Suppressor macrophage (primary cell): Measurements from ENCODE around the gene AJM1.
"Not testable (repeated sequence)": the region's sequence is repeated elsewhere in the genome, so short reads cannot be mapped to it uniquely, and the experiment has no call there.

Experiments
- DNase-seq, 4 experiments: peaks; one replicate each; pipeline ENCODE4 v3.0.0-alpha.2; 2020 to 2022
- total RNA-seq, 17 experiments: gene quantifications; one replicate each; lab custom pipeline; 2026; ENCODE audit warnings: mixed read lengths in 6 of 17, inconsistent platforms in 3 of 17; lab: John Stamatoyannopoulos, UW

AJM1 gene
- 0.21 to 3.4 (median 0.79) reads per million in 17 experiments for total RNA-seq

- peak; percentile 82 to 89 (median 84) for DNase-seq
These were observed at the start of gene AJM1 for GRCh38 chr9:136842380-136842948. TSS of gene AJM1 (plus strand) at chr9:136842478. CDS start at chr9:136844415, 1,937 bp downstream.

GRCh38 chr9:136793086-136793946 is 49.0 kb upstream of the AJM1 start:
- peak in 1 of 4 experiments; percentile 13 for DNase-seq

- no peak for DNase-seq
These were observed 47.8 kb upstream of the AJM1 start for GRCh38 chr9:136794281-136794999.

DNA sequence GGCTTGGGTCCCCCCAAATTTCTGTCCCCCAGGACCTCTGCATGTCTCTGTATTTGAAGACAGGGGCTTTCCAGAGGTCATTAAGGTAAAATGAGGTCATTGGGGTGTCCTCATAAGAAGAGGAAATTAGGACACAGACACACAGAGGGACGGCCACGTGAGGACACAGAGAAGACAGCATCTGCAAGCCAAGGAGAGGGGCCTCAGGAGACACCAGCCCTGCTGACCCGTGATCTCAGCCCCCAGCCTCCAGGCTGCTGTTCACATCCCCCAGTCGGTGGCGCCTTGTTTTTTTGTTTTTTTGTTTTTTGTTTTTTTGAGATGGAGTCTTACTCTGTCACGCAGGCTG is 47.3 kb upstream of the AJM1 start:
- DNase-seq: peak; percentile 37 to 60 (median 58)

DNA sequence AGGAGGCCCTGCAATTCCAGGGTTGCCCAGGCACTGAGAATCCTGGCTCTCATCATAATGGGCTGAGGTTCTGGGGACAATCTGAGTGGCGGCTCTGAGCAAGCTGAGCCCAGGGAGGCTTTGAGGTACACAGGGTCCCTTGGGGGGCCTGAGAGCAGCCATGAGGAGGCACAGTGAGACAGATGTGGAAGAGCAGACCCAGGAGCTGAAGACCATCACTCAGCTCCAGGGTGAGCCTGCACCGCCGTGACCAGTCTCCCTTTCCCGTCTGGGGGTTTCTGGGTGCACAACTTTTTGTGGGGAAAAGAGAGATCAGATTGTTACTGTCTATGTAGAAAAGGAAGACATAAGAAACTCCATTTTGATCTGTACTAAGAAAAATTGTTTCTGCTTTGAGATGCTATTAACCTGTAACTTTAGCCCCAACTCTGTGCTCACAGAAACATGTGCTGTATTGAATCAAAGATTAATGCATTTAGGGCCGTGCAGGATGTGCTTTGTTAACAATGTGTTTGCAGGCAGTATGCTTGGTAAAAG is 46.0 kb upstream of the AJM1 start, which contains the start of gene CCDC183:
Gene CCDC183 (plus strand): TSS at position 101 of the 537 bp plus-strand sequence. CDS start 60 bp downstream, at position 161.
- no peak for DNase-seq

DNA sequence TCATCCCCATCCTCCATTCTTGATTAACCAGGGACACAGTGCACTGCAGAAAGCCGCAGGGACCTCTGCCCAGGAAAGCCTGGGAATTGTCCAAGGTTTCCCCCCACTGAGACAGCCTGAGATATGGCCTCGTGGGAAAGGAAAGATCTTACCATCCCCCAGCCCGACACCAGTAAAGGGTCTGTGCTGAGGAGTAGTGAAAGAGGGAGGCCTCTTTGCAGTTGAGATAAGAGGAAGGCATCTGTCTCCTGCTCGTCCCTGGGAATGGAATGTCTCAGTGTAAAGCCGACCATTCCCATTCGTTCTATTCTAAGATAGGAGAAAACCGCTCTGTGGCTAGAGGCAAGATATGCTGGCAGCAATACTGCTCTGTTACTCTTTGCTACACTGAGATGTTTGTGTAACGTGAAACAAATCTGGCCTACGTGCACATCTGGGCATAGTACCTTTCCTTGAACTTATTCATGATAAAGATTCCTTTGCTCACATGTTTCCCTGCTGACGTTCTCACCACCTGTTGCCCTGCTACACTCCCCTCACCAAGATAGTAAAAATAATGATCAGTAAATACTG is 45.4 kb upstream of the AJM1 start:
- DNase-seq: not testable (repeated sequence)

DNA sequence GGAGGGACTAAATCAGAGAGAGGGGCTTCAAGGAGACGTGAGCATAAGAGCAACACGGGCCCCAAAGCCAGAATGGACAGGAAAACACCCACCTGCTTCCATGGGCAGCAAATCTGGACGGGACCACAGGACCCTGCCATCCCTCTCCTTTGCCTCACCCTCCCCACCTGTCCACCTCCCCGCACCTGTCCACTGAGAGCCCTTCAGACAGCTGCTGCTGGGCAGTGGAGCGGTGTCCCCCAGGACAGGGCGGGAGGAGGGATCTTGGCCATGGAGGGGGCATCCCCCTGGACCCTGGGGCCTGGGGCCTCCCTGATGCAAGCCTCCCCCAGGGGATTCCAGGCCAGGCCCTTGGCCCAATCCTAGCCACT is 43.6 kb upstream of the AJM1 start:
- DNase-seq: no peak

- peak in 1 of 4 experiments; percentile 31 for DNase-seq
These were observed 43.0 kb upstream of the AJM1 start for GRCh38 chr9:136799079-136799853.

DNA sequence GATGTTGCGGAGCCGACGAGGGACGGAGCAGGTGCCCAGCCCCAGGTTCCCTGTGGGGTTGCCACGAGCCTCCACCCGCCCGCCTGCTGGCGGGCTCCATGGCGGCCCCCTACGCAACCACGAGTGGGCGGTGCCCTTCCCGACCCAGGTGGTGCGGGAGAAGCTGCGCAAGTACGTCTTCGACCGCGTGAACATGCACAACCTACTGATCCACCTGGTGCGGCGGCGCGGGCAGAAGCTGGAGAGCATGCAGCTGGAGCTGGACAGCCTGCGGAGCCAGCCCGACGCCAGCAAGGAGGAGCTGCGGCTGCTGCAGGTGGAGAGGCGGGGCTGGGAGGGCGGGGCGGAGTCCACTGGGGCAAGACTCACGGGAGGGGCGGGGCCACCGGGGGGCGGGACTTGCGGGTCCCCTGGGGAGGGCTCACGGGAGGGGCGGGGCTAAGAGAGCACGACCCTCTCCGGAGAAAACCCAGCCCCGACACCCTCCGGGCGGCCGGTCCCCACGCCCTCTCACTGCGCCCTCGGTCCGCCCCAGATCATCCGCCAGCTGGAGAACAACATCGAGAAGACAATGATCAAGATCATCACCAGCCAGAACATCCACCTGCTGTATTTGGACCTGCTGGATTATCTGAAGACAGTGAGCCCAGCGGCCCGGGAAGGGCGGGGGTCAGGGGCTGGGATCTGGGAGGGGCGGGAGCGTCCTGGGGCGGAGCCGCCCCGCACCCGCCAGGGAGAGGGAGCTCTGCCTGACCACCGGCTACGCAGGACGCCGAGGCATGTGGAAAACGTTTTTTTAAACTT is 42.2 kb upstream of the AJM1 start:
- peak; percentile 30 to 79 (median 53) for DNase-seq

GRCh38 chr9:136802321-136802720 is 40.0 kb upstream of the AJM1 start:
- no peak for DNase-seq

DNA sequence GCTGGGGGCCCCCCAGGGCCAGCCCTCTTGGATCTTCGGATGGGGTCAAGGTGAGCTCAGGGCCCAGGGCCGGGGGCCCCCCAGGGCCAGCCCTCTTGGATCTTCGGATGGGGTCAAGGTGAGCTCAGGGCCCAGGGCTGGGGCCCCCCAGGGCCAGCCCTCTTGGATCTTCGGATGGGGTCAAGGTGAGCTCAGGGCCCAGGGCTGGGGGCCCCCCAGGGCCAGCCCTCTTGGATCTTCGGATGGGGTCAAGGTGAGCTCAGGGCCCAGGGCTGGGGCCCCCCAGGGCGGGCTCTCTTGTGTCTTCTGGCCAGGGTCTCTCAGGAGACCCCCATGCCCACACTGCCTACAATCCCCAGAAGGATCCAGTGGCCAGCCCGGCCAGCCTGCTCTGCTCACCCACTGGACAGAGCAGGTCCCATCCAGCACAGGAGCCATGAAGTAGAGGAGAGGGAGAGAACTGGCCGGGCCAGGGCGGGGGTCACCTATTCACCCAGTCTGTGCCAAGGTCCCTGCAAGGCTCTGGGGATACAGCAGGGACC is 39.2 kb upstream of the AJM1 start:
- DNase-seq: not testable (repeated sequence)

DNA sequence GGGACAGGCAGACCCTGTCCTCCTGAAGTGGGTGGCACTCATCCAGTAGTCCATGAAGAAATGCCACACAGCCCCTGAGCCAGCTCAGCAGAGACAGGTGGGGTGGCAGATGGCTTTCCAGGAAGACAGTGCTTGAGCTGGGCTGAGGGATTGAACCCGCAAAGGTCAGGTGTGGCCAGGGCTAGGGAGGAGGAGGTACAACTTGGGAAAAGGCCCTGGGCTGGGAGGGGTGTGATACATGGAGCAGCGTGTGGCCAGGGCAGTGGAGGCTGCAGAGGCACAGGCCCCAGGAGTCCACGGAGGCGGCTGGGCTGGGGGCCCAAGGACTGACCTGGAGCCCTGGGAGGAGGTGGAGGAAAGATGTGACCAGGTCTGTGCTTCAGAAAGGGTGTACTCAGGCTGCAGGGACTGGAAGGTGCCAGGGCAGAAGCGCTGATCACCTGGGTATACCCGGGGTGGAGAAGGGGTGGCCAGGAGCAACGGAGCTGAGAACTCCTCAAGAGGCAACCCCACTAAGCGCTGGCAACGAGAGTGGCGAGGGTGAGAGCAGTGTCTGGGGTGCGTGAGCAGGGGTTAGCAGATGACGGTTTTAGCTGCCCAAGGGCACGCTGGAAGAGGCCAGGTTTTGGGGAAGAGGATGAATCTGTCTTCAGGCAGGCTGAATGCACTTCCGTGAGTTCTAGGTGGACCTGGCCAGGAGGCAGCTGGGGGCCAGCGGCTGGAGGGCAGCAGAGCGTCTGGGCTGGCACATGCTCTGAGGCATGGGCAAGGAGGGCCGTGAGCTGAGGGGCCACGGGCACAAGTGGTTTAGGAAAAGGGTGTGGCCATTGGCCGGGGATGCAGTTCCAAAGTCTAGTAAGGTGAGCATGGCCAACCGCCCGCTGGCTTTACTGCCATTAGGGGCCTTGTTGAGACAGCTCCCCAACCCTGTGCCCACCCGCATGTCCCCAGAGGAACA is 38.4 kb upstream of the AJM1 start:
- DNase-seq: no peak

DNA sequence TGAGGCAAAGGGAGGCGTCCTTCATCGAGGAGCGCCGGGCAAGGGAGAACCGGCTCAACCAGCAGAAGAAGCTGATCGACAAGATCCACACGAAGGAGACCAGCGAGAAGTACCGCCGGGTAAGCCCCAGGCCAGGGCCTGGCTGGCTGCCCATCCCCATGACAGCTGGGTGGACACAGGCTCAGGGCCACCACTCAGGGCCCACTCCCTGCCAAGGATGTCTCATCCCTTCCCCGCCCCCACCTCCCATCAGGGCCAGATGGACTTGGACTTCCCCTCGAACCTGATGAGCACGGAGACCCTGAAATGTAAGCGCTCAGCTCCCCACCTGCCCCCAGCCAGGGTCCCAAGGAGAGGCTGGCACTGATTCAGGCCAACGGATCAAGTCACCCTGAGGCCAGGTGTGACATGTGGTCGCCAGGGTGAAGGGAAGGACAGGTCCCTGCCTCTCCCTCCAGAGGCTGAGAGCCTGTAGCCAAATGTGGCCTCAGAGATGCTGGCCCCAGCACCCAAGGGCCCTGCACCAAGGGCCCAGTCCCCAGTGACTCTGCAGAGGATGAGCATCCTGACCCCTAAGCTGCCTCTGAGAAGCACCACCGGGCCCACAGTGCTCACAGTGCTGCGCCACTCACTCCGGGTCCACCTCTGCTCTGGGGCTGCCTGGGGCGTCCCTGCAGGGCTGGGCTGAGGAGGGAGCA is 37.6 kb upstream of the AJM1 start:
- no peak for DNase-seq

GRCh38 chr9:136805207-136805740 is 37.0 kb upstream of the AJM1 start:
- no peak for DNase-seq

DNA sequence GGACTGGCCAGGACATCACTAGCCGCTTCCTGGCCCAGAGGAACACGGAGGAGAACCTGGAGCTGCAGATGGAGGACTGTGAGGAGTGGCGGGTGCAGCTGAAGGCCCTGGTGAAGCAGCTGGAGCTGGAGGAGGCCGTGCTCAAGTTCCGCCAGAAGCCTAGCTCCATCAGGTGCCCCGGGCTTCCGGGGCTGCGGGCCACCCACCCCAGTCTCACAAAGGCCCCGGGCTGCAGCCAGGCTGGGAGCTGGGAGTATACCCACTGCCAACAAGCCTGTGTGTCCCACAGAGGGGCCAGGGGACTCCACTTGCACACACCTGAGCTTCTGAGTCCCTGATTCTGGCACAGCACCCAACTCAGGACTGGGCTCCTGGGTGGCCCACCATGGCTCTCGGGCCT is 36.2 kb upstream of the AJM1 start:
- no peak for DNase-seq

DNA sequence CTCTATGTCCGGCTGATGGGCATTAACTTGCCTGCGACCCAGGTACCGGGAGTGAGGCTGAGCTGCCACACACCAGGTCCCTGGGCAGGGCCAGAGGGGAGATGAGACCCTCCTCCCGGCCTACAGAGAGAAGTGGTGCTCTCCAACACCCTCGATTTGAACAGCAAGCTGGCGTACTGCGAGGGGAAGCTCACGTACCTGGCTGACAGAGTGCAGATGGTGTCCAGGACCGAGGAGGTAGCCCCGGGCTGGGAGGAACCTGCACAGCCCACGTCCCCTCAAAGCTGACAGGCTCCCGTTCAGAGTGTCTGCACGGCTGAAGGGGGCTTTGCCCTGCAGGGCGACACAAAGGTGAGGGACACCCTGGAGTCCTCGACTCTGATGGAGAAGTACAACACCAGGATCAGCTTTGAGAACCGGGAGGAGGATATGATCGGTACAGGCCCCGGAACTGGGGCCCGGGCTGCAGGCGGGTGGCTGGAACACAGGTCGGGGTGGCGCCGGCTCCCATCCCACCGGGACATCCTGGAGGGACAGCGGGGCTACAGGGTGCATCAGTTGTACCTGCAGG is 35.6 kb upstream of the AJM1 start:
- no peak for DNase-seq

- DNase-seq: peak; percentile 85 to 95 (median 92)
These were observed 34.8 kb upstream of the AJM1 start, which contains the start of gene RABL6 for GRCh38 chr9:136807281-136808074. TSS of gene RABL6 (plus strand) at chr9:136807948. CDS start at chr9:136808197, 249 bp downstream.
